Mucosa of rectum (tissue), 2 donors: Measurements from ENCODE around the gene TXN.

Experiments
- H3K27ac ChIP-seq, 2 donors: one replicate each; pipeline ENCODE4 v1.7.0; 2013; ENCODE audit warnings: inconsistent platforms in 2 of 2, low read depth in 2 of 2, low read length in 2 of 2
- H3K27me3 ChIP-seq, 2 donors: one replicate each; pipeline ENCODE4 v1.7.0; 2013; ENCODE audit warnings: low read length in 2 of 2; ENCODE audit not compliant: control insufficient read depth in 2 of 2, insufficient read depth in 2 of 2
- H3K36me3 ChIP-seq, 2 donors: one replicate each; pipeline ENCODE4 v1.7.0; 2013; ENCODE audit warnings: low read length in 2 of 2; ENCODE audit not compliant: control insufficient read depth in 2 of 2, insufficient read depth in 2 of 2
- H3K4me1 ChIP-seq, 2 donors: one replicate each; pipeline ENCODE4 v1.7.0; 2013; ENCODE audit warnings: low read length in 2 of 2, mild to moderate bottlenecking in 1 of 2; ENCODE audit not compliant: control insufficient read depth in 2 of 2, insufficient read depth in 2 of 2
- H3K4me3 ChIP-seq, 2 donors: one replicate each; pipeline ENCODE4 v1.7.0; 2013; ENCODE audit warnings: low read length in 2 of 2
- H3K9ac ChIP-seq, 2 donors: one replicate each; pipeline ENCODE4 v1.7.0; 2013; ENCODE audit warnings: low read length in 2 of 2, low read depth in 1 of 2, mild to moderate bottlenecking in 1 of 2
- H3K9me3 ChIP-seq, 2 donors: one replicate each; pipeline ENCODE4 v1.7.0; 2013; ENCODE audit warnings: low read length in 2 of 2; ENCODE audit not compliant: control insufficient read depth in 2 of 2
- donor health status: healthy.
- donor health status: Normal muscosa, but diverticular disease.

TXN gene

GRCh38 chr9:110256380-110257096 is at the start of gene TXN:
Gene TXN (minus strand): TSS chr9:110256507. CDS start chr9:110256435, 72 bp downstream.
- H3K36me3 ChIP-seq, result no peaks in the 10 kb centered on the region
- peak within 1 kb of the TSS; percentile 95 to 96 for H3K27ac ChIP-seq
- H3K4me1 ChIP-seq, result peaks cover 37 to 45% of the 10 kb centered on the region in 2 donors
- H3K4me3 ChIP-seq, result peak within 1 kb of the TSS; percentile 80 to 98
- peak within 1 kb of the TSS; percentile 91 to 98 for H3K9ac ChIP-seq
- no peaks in the 10 kb centered on the region for H3K27me3 ChIP-seq
- H3K9me3 ChIP-seq, result no peaks in the 10 kb centered on the region

GRCh38 chr9:110303133-110303532 is 46.8 kb upstream of the TXN start:
- H3K4me3 ChIP-seq, result no peak overlapping the region
- H3K9ac ChIP-seq, result no peak overlapping the region
- no peaks in the 10 kb centered on the region for H3K27me3 ChIP-seq
- H3K36me3 ChIP-seq, result no peaks in the 10 kb centered on the region
- H3K9me3 ChIP-seq, result no peaks in the 10 kb centered on the region
- no peaks in the 10 kb centered on the region for H3K4me1 ChIP-seq
- no peak overlapping the region for H3K27ac ChIP-seq

- Histone ChIP-seq H3K4me3 (no peak overlapping the region), H3K9ac (no peak overlapping the region), H3K27ac (no peak overlapping the region), H3K27me3 (no peaks in the 10 kb centered on the region), H3K4me1 (peaks cover 0 to 2% of the 10 kb centered on the region in 2 donors), H3K9me3 (no peaks in the 10 kb centered on the region), H3K36me3 (no peaks in the 10 kb centered on the region)
Observed at GRCh38 chr9:110298043-110298605, 41.8 kb upstream of the TXN start.

DNA sequence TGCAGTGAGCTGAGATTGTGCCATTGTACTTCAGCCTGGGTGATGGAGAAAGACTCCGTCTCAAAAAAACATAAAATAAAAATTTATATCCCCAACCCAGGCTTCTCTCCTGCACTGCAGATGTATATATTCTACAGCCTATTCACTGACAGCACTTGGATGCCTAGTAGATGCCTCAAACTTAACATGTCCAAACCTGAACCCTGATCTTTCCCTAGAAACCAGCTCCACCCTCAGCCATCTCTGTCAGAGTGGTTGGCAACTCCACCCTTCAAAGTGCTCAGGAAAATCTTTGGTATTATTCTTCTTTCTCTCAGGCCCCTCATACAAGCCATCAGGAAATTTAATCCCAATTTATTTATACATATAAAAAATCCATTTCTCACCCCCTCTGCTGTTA is 36.9 kb upstream of the TXN start:
- Histone ChIP-seq H3K4me3 (no peak overlapping the region), H3K27me3 (no peaks in the 10 kb centered on the region), H3K4me1 (peaks cover 0 to 2% of the 10 kb centered on the region in 2 donors), H3K36me3 (no peaks in the 10 kb centered on the region), H3K9me3 (no peaks in the 10 kb centered on the region), H3K27ac (no peak overlapping the region), H3K9ac (no peak overlapping the region)

GRCh38 chr9:110291921-110292557 is 35.7 kb upstream of the TXN start:
- H3K4me3 ChIP-seq, result no peak overlapping the region
- no peaks in the 10 kb centered on the region for H3K9me3 ChIP-seq
- no peaks in the 10 kb centered on the region for H3K36me3 ChIP-seq
- H3K9ac ChIP-seq, result no peak overlapping the region
- H3K27me3 ChIP-seq, result no peaks in the 10 kb centered on the region
- no peak overlapping the region for H3K27ac ChIP-seq
- H3K4me1 ChIP-seq, result no peaks in the 10 kb centered on the region

DNA sequence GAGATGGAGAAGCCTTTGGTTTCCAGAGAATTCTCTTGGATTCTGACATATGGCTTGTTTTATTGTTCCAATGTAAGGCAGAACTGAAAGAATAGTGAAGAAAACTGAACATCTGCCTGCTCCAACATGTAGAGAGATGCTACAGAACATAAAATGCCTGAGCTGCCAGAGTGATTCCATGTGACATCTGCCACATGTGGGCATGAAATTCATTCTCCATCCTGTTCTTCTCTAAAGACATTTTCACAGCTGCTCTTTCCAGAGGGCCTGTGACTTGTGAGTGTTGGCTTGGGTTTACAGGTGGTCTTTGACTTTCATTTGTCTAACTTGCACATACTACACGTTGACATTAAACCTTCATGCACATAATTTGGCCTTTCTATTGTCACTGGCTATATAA is 33.7 kb upstream of the TXN start:
- no peak overlapping the region for H3K4me3 ChIP-seq
- no peaks in the 10 kb centered on the region for H3K9me3 ChIP-seq
- H3K9ac ChIP-seq, result no peak overlapping the region
- H3K4me1 ChIP-seq, result no peaks in the 10 kb centered on the region
- H3K27ac ChIP-seq, result no peak overlapping the region
- no peaks in the 10 kb centered on the region for H3K36me3 ChIP-seq
- no peaks in the 10 kb centered on the region for H3K27me3 ChIP-seq

GRCh38 chr9:110288503-110288902 is 32.2 kb upstream of the TXN start:
- Histone ChIP-seq H3K36me3 (no peaks in the 10 kb centered on the region), H3K27me3 (no peaks in the 10 kb centered on the region), H3K27ac (no peak overlapping the region), H3K4me3 (no peak overlapping the region), H3K9ac (no peak overlapping the region), H3K4me1 (peaks cover 4 to 7% of the 10 kb centered on the region in 2 donors), H3K9me3 (no peaks in the 10 kb centered on the region)

GRCh38 chr9:110287289-110287680 is 31.0 kb upstream of the TXN start:
- H3K9me3 ChIP-seq, result no peaks in the 10 kb centered on the region
- H3K27me3 ChIP-seq, result no peaks in the 10 kb centered on the region
- no peak overlapping the region for H3K9ac ChIP-seq
- H3K4me3 ChIP-seq, result no peak overlapping the region
- H3K4me1 ChIP-seq, result peaks cover 12 to 14% of the 10 kb centered on the region in 2 donors
- H3K36me3 ChIP-seq, result no peaks in the 10 kb centered on the region
- no peak overlapping the region for H3K27ac ChIP-seq

DNA sequence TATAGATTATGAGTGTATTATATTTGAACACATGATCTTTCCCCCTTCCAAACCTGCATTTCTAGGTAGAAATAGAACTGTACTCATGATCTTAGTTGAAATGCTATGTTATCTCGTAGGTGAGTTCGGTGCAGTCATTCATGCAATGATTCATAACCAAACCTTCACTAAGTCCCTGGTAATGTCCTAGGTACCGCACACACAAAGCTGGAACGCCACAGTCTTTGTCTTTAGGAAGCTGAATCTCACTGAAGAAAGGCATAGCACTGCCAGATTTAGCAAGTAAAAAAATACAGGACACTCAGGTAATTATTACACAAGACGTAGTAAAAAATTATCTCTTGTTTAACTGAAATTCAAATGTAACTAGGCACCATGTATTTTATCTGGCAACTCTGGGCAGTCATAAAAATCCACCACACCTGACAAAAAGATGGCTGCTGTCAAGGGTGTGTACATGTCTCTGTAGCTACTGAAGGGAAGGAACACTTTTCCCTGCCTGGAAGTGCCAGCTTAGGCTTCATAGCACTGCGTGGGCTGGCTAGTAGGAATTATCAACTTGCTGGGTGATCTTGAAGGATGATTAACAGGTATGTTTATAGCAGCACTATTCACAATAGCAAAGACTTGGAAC is 28.0 kb upstream of the TXN start:
- H3K9me3 ChIP-seq, result no peaks in the 10 kb centered on the region
- no peaks in the 10 kb centered on the region for H3K27me3 ChIP-seq
- no peak overlapping the region for H3K9ac ChIP-seq
- H3K4me3 ChIP-seq, result no peak overlapping the region
- H3K27ac ChIP-seq, result peak overlapping the region; percentile 69 to 75
- no peaks in the 10 kb centered on the region for H3K36me3 ChIP-seq
- H3K4me1 ChIP-seq, result peaks cover 14% of the 10 kb centered on the region in 2 donors

DNA sequence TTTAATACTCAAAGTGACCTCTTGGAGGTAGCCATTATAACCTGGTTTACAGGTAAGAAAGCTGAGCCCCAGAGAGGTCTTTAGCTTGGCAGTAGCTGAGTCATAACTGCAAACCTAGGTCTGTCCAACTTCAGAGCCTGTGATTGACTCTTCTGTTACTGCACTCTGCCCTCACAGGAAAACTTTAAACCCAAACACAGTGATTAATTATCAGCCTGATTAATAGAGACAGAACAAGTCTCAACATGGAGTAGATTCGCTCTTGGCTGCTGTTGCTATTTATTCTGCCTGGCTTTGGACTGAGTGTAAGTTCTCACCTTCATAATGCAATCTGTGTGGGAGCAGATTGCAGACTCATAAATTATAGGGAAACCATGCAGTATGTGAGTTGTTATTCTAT is 27.4 kb upstream of the TXN start:
- H3K4me3 ChIP-seq, result peak overlapping the region in 1 of 2 donors; percentile 20
- peaks cover 14% of the 10 kb centered on the region in 2 donors for H3K4me1 ChIP-seq
- no peak overlapping the region for H3K9ac ChIP-seq
- H3K9me3 ChIP-seq, result no peaks in the 10 kb centered on the region
- peak overlapping the region; percentile 69 to 75 for H3K27ac ChIP-seq
- no peaks in the 10 kb centered on the region for H3K27me3 ChIP-seq
- H3K36me3 ChIP-seq, result no peaks in the 10 kb centered on the region
